ENCODE results near the gene CACNA1G.

Gene CACNA1G

GRCh38 chr17:50570032-50570431, 9.5 kb downstream of the CACNA1G start:
- DNase-seq = no peak

- DNase-seq = no peak
Observed at GRCh38 chr17:50570528-50570927, 10.0 kb downstream of the CACNA1G start.

GRCh38 chr17:50571681-50572080, 11.2 kb downstream of the CACNA1G start:
- DNase-seq = no peak

GRCh38 chr17:50572541-50572940, 12.0 kb downstream of the CACNA1G start:
- DNase-seq = no peak

GRCh38 chr17:50573866-50574611, 13.5 kb downstream of the CACNA1G start:
- no peak for DNase-seq

GRCh38 chr17:50575581-50576210, 15.2 kb downstream of the CACNA1G start:
- DNase-seq = no peak

- no peak for DNase-seq
Observed at GRCh38 chr17:50576864-50577263, 16.3 kb downstream of the CACNA1G start.

- DNase-seq = no peak
Observed at GRCh38 chr17:50577451-50577954, 17.0 kb downstream of the CACNA1G start.

- no peak for DNase-seq
Observed at GRCh38 chr17:50578173-50578572, 17.7 kb downstream of the CACNA1G start.

- no peak for DNase-seq
Observed at GRCh38 chr17:50579399-50579798, 18.9 kb downstream of the CACNA1G start.

GRCh38 chr17:50580646-50581045, 20.1 kb downstream of the CACNA1G start:
- no peak for DNase-seq

- DNase-seq = no peak
Observed at GRCh38 chr17:50581316-50581715, 20.8 kb downstream of the CACNA1G start.

- no peak for DNase-seq
Observed at GRCh38 chr17:50582741-50583140, 22.2 kb downstream of the CACNA1G start.

GRCh38 chr17:50583641-50584040, 23.1 kb downstream of the CACNA1G start:
- DNase-seq = no peak

GRCh38 chr17:50584116-50584515, 23.6 kb downstream of the CACNA1G start:
- no peak for DNase-seq

- no peak for DNase-seq
Observed at GRCh38 chr17:50584749-50585148, 24.2 kb downstream of the CACNA1G start.

- no peak for DNase-seq
Observed at GRCh38 chr17:50585346-50585745, 24.8 kb downstream of the CACNA1G start.

GRCh38 chr17:50585891-50586290, 25.4 kb downstream of the CACNA1G start:
- no peak for DNase-seq

- no peak for DNase-seq
Observed at GRCh38 chr17:50586421-50587247, 26.1 kb downstream of the CACNA1G start.

- DNase-seq = no peak
Observed at GRCh38 chr17:50587571-50587970, 27.1 kb downstream of the CACNA1G start.

GRCh38 chr17:50588391-50589049, 28.0 kb downstream of the CACNA1G start:
- no peak for DNase-seq

- no peak for DNase-seq
Observed at GRCh38 chr17:50589095-50589705, 28.7 kb downstream of the CACNA1G start.
